ENCODE measurements around the gene TNFSF13. TPM values are rescaled to one million over a fixed set of nuclear protein-coding genes. Genes with fewer than 3 reads are reported as not detected.

TNFSF13 gene
- total and polyA plus RNA-seq, 7 donors: 15.6 to 108 (median 21.0) TPM

GRCh38 chr17:7569571-7569970 is 11.0 kb downstream of the TNFSF13 start:
- 74 to 84% methylated on average over 5 of the region's 5 CpGs for WGBS, 2 donors
- Histone ChIP-seq H3K27me3 (no peaks in the 10 kb centered on the region), H3K4me1 (peaks cover 0 to 19% (median 16%) of the 10 kb centered on the region in 4 donors), H3K36me3 (peaks cover 21 to 71% (median 51%) of the 10 kb centered on the region in 4 donors), H3K27ac (no peak overlapping the region), H3K9me3 (no peaks in the 10 kb centered on the region), H3K4me3 (no peak overlapping the region)
- intact Hi-C loops (cut with DNase I): loop anchor here (10.0 kb wide), 1 partner anchor 315 kb away; the partner anchor contains the start of genes CTDNEP1 and ELP5
- TF ChIP-seq, protein P1, sequence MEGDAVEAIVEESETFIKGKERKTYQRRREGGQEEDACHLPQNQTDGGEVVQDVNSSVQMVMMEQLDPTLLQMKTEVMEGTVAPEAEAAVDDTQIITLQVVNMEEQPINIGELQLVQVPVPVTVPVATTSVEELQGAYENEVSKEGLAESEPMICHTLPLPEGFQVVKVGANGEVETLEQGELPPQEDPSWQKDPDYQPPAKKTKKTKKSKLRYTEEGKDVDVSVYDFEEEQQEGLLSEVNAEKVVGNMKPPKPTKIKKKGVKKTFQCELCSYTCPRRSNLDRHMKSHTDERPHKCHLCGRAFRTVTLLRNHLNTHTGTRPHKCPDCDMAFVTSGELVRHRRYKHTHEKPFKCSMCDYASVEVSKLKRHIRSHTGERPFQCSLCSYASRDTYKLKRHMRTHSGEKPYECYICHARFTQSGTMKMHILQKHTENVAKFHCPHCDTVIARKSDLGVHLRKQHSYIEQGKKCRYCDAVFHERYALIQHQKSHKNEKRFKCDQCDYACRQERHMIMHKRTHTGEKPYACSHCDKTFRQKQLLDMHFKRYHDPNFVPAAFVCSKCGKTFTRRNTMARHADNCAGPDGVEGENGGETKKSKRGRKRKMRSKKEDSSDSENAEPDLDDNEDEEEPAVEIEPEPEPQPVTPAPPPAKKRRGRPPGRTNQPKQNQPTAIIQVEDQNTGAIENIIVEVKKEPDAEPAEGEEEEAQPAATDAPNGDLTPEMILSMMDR (IDR thresholded peaks at IDR 0.05): no peak
- no peak for TF ChIP-seq POLR2AphosphoS5 (IDR thresholded peaks at IDR 0.05)
- no peak for TF ChIP-seq EP300 (IDR thresholded peaks at IDR 0.05)
- TF ChIP-seq POLR2A (IDR thresholded peaks at IDR 0.05): no peak
- DNase-seq: no peak

- TF ChIP-seq POLR2A (IDR thresholded peaks at IDR 0.05) (no peak), POLR2AphosphoS5 (IDR thresholded peaks at IDR 0.05) (no peak), EP300 (IDR thresholded peaks at IDR 0.05) (no peak)
- TF ChIP-seq, protein P1 (IDR thresholded peaks at IDR 0.05): no peak
- intact Hi-C loops (cut with DNase I): loop anchor here (5.0 kb wide), 1 partner anchor 263 kb away; the partner anchor contains the start of gene EIF5A
- no peaks in the 10 kb centered on the region for H3K27me3 ChIP-seq
- H3K27ac ChIP-seq: no peak overlapping the region
- no peak overlapping the region for H3K4me3 ChIP-seq
- peaks cover 0 to 24% (median 21%) of the 10 kb centered on the region in 4 donors for H3K4me1 ChIP-seq
- peaks cover 28 to 71% (median 51%) of the 10 kb centered on the region in 4 donors for H3K36me3 ChIP-seq
- WGBS, 2 donors: 97 to 98% methylated on average over 10 of the region's 10 CpGs
- no peaks in the 10 kb centered on the region for H3K9me3 ChIP-seq
- DNase-seq: no peak
Observed at GRCh38 chr17:7570351-7570750, 11.8 kb downstream of the TNFSF13 start.

DNA sequence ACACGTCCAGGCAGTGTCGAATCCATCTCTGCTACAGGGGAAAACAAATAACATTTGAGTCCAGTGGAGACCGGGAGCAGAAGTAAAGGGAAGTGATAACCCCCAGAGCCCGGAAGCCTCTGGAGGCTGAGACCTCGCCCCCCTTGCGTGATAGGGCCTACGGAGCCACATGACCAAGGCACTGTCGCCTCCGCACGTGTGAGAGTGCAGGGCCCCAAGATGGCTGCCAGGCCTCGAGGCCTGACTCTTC is 13.7 kb downstream of the TNFSF13 start:
- Histone ChIP-seq H3K4me3 (peak overlapping the region; percentile 21 to 83 (median 59)), H3K4me1 (peaks cover 0 to 36% (median 34%) of the 10 kb centered on the region in 4 donors), H3K27ac (peak overlapping the region; percentile 89 to 100 (median 94)), H3K9me3 (no peaks in the 10 kb centered on the region), H3K27me3 (no peaks in the 10 kb centered on the region), H3K36me3 (peaks cover 38 to 71% (median 55%) of the 10 kb centered on the region in 4 donors)
- TF ChIP-seq, protein P1 (IDR thresholded peaks at IDR 0.05): no peak
- TF ChIP-seq POLR2AphosphoS5 (IDR thresholded peaks at IDR 0.05) (no peak), POLR2A (IDR thresholded peaks at IDR 0.05) (no peak), EP300 (IDR thresholded peaks at IDR 0.05) (peak in 1 of 4 donors; percentile 65)
- DNase-seq: no peak
- intact Hi-C loops (cut with DNase I): loop anchor here (2.0 to 5.0 kb wide), 2 partner anchors 89 to 265 kb away; partner anchors contain the start of gene EIF5A
- WGBS, 2 donors: 0% methylated on average over 11 of the region's 11 CpGs

DNA sequence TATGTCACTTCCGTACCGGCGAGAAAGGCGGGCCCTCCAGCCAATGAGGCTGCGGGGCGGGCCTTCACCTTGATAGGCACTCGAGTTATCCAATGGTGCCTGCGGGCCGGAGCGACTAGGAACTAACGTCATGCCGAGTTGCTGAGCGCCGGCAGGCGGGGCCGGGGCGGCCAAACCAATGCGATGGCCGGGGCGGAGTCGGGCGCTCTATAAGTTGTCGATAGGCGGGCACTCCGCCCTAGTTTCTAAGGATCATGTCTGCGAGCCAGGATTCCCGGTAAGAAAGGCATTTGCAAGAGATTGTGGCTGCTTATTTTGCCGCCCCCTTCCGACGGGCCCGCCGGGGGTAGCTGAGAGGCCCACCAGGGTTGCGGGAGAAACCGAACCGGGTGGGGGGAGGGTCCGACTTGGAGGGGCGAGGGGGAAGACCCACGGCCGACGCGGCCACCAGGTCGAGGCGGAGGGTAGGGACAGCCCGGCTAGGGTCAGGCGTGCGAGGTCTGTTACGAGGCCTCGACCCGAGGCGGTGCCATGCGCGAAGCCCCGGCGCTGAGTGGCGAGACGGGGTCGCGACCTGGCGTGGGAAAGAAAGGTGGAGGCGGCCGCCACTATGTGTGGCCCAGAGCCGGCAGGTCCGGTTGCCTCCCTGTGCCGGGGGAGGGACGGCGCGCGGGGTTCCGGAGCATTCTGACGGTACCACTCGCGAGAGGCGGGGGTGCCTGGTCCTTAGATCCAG is 14.2 kb downstream of the TNFSF13 start:
- Histone ChIP-seq H3K27me3 (no peaks in the 10 kb centered on the region), H3K36me3 (peaks cover 43 to 71% (median 55%) of the 10 kb centered on the region in 4 donors), H3K27ac (peak overlapping the region; percentile 97 to 100 (median 98)), H3K9me3 (no peaks in the 10 kb centered on the region), H3K4me3 (peak overlapping the region; percentile 80 to 100 (median 89)), H3K4me1 (peaks cover 0 to 36% (median 34%) of the 10 kb centered on the region in 4 donors)
- 0 to 1% methylated on average over 73 of the region's 73 CpGs for WGBS, 2 donors
- TF ChIP-seq, protein P1 (IDR thresholded peaks at IDR 0.05): no peak
- TF ChIP-seq POLR2A (IDR thresholded peaks at IDR 0.05): peak; percentile 98 to 99
- peak; percentile 99 to 100 (median 99) for TF ChIP-seq POLR2AphosphoS5 (IDR thresholded peaks at IDR 0.05)
- DNase-seq: peak; percentile 100
- intact Hi-C loops (cut with DNase I): loop anchor here (2.0 to 5.0 kb wide), 2 partner anchors 90 to 265 kb away; partner anchors contain the start of gene EIF5A

All from sigmoid colon (tissue), 7 donors.